GM19035 (cell line): ENCODE results near the gene PCDHGB6.
A peak's percentile ranks its signal among the peaks of the same experiment; 100 is the strongest.
"Not testable (repeated sequence)": the region's sequence is repeated elsewhere in the genome, so short reads cannot be mapped to it uniquely, and the experiment has no call there.

Source experiments
- ATAC-seq: cut with Tn5 transposase; IDR thresholded peaks from one replicate; pipeline ENCODE4 v1.9.1; 2021; ENCODE audit not compliant: unreplicated experiment

Gene PCDHGB6

GRCh38 chr5:141407790-141408505, at the start of gene PCDHGB6:
Gene PCDHGB6, plus strand, starts transcription at chr5:141408021. Its CDS starts 182 bp downstream, at chr5:141408203.
- ATAC-seq: not testable (repeated sequence)

DNA sequence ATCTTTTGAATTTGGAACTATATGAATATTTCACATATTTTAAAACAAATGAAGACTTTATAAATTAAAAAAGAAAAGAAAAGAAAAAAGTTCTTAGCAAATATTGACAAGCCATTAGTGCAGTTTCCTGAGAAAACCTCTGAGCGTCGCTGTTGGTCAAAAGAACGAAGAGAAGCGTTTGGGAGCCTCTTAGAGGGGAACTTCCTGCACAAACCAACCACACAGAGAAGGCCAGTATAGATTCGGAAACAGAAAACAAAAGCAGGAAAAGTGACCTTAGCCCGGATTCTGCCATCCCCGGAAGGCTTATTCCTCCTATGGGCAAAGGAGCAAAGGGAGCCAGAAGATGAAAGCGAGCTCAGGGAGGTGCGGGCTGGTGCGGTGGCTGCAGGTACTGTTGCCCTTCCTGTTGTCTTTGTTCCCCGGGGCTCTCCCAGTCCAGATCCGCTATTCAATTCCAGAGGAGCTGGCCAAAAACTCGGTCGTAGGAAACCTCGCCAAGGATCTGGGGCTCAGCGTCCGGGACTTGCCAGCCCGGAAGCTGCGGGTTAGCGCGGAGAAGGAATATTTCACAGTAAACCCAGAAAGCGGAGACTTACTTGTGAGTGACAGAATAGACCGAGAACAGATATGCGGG, 47.9 kb upstream of the PCDHGB6 start, which contains the start of gene PCDHGB2:
TSS of gene PCDHGB2 (plus strand) at position 205 of the 637 bp plus-strand sequence. CDS start at position 347, 142 bp downstream.
- ATAC-seq: peak; percentile 63

GRCh38 chr5:141360685-141361084, 47.1 kb upstream of the PCDHGB6 start:
- no peak for ATAC-seq

- no peak for ATAC-seq
Measured at GRCh38 chr5:141362719-141363118, 45.1 kb upstream of the PCDHGB6 start.

- ATAC-seq: no peak
Measured at GRCh38 chr5:141363952-141364660, 43.7 kb upstream of the PCDHGB6 start, which contains the start of gene PCDHGA5. Gene PCDHGA5, plus strand, starts transcription at chr5:141364162. Its CDS starts 169 bp downstream, at chr5:141364331.

DNA sequence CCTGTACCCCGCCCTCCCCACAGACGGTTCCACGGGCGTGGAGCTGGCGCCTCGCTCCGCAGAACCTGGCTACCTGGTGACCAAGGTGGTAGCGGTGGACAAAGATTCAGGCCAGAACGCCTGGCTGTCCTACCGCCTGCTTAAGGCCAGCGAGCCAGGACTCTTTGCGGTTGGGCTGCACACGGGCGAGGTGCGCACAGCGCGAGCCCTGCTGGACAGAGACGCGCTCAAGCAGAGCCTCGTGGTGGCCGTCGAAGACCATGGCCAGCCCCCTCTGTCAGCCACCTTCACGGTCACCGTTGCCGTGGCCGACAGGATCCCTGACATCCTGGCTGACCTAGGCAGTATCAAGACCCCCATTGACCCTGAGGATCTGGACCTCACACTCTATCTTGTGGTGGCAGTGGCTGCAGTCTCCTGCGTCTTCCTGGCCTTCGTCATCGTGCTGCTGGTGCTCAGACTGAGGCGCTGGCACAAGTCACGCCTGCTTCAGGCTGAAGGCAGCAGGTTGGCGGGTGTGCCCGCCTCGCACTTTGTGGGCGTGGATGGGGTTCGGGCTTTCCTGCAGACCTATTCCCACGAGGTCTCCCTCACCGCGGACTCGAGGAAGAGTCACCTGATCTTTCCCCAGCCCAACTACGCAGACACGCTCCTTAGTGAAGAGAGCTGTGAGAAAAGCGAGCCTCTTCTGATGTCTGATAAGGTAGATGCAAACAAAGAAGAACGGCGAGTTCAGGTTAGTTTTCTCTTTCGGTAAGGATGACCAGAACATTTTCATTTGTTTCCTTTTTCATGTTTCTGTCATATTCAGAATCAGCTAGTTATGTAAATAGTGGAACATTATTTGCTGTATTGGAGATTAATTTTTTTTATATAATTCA, 41.6 kb upstream of the PCDHGB6 start:
- no peak for ATAC-seq

- peak; percentile 95 for ATAC-seq
Measured at GRCh38 chr5:141369994-141370848, 37.6 kb upstream of the PCDHGB6 start, which contains the start of gene PCDHGB3. Gene PCDHGB3, plus strand, starts transcription at chr5:141370242. Its CDS starts 153 bp downstream, at chr5:141370395.

DNA sequence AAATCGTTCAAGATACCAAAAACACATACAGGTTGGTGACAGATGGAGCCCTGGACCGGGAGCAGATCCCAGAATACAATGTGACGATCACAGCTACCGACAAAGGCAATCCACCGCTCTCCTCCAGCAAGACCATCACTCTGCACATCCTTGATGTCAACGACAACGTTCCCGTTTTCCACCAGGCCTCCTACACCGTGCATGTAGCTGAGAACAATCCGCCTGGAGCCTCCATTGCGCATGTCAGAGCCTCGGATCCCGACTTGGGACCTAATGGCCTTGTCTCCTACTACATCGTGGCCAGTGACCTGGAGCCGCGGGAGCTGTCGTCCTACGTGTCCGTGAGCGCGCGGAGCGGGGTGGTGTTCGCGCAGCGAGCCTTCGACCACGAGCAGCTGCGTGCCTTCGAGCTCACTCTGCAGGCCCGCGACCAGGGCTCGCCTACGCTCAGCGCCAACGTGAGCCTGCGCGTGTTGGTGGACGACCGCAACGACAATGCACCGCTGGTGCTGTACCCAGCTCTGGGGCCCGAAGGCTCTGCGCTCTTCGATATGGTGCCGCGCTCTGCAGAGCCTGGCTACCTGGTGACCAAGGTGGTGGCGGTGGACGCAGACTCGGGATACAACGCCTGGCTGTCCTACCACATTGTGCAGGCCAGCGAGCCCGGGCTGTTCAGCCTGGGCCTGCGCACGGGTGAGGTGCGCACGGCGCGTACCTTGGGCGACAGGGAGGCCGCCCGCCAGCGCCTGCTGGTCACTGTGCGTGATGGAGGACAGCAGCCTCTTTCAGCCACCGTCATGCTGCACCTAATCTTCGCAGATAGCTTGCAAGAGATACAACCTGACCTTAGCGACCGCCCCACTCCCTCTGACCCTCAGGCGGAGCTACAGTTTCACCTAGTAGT, 36.0 kb upstream of the PCDHGB6 start:
- no peak for ATAC-seq

DNA sequence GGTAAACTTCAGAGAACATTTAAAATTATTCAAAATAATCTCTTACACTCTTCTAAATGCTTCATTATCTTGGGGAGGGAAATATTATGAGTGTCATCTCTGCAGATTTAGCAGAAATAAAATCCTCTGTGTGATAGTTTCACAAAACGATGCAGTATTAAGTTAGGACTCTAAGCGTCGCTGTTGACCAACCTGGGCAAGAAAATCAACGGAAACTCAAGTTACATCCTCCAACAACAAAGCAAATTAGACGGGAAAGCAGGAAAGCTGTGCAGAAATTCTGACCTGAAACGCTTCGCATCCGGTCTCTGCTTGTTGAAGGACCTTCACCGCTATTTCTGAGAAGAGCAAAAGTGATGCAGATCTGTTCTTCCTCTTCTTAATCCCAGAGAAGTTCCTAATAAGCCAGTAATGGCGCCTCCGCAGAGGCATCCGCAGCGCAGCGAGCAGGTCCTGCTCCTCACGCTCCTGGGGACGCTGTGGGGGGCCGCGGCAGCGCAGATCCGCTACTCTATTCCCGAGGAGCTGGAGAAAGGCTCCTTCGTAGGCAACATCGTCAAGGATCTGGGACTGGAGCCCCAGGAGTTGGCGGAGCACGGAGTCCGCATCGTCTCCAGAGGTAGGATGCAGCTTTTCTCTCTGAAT, 34.0 kb upstream of the PCDHGB6 start, which contains the start of gene PCDHGA6:
TSS of gene PCDHGA6 (plus strand) at position 219 of the 645 bp plus-strand sequence. CDS start at position 412, 193 bp downstream.
- ATAC-seq: no peak

DNA sequence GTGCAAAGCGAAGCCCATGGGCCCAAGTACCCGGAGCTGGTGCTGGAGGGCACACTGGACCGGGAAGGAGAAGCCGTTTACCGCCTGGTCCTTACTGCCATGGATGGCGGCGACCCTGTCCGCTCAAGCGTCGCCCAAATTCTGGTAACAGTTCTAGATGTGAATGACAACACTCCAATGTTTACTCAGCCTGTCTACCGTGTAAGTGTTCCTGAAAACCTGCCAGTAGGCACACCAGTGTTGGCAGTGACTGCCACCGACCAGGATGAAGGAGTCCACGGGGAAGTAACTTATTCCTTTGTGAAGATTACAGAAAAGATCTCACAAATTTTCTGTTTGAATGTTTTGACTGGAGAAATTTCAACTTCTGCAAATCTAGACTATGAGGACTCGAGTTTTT, 33.2 kb upstream of the PCDHGB6 start:
- no peak for ATAC-seq

DNA sequence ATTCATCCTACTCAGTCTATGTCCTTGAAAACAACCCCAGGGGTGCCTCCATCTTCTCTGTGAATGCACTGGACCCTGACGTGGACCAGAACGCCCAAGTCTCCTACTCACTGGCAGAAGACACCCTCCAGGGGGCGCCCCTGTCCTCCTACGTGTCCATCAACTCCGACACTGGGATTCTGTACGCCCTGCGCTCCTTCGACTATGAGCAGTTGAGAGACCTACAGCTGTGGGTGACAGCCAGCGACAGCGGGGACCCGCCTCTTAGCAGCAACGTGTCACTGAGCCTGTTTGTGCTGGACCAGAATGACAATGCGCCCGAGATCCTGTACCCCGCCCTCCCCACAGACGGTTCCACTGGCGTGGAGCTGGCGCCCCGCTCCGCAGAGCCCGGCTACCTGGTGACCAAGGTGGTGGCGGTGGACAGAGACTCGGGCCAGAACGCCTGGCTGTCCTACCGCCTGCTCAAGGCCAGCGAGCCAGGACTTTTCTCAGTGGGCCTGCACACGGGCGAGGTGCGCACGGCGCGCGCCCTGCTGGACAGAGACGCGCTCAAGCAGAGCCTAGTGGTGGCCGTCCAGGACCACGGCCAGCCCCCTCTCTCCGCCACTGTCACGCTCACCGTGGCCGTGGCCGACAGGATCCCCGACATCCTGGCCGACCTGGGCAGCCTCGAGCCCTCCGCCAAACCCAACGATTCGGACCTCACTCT, 32.2 kb upstream of the PCDHGB6 start:
- not testable (repeated sequence) for ATAC-seq

- no peak for ATAC-seq
Measured at GRCh38 chr5:141382469-141383294, 25.1 kb upstream of the PCDHGB6 start, which contains the start of gene PCDHGA7. Gene PCDHGA7, plus strand, starts transcription at chr5:141382742. Its CDS starts 158 bp downstream, at chr5:141382900.

- no peak for ATAC-seq
Measured at GRCh38 chr5:141383345-141383744, 24.5 kb upstream of the PCDHGB6 start.

DNA sequence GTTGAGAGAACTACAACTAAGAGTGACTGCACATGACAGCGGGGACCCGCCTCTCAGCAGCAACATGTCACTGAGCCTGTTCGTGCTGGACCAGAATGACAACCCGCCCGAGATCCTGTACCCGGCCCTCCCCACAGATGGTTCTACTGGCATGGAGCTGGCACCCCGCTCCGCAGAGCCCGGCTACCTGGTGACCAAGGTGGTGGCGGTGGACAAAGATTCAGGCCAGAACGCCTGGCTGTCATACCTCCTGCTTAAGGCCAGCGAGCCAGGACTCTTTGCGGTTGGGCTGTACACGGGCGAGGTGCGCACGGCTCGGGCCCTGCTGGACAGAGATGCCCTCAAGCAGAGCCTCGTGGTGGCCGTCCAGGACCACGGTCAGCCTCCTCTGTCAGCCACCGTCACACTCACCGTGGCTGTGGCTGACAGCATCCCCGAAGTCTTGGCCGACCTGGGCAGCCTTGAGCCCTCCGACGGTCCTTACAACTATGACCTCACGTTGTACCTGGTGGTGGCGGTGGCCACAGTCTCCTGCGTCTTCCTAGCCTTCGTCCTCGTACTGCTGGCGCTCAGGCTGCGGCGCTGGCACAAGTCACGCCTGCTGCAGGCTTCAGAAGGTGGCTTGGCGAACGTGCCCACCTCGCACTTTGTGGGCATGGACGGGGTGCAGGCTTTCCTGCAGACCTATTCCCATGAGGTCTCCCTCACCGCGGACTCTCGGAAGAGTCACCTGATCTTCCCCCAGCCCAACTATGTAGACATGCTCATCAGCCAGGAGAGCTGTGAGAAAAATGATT, 23.2 kb upstream of the PCDHGB6 start:
- ATAC-seq: no peak

DNA sequence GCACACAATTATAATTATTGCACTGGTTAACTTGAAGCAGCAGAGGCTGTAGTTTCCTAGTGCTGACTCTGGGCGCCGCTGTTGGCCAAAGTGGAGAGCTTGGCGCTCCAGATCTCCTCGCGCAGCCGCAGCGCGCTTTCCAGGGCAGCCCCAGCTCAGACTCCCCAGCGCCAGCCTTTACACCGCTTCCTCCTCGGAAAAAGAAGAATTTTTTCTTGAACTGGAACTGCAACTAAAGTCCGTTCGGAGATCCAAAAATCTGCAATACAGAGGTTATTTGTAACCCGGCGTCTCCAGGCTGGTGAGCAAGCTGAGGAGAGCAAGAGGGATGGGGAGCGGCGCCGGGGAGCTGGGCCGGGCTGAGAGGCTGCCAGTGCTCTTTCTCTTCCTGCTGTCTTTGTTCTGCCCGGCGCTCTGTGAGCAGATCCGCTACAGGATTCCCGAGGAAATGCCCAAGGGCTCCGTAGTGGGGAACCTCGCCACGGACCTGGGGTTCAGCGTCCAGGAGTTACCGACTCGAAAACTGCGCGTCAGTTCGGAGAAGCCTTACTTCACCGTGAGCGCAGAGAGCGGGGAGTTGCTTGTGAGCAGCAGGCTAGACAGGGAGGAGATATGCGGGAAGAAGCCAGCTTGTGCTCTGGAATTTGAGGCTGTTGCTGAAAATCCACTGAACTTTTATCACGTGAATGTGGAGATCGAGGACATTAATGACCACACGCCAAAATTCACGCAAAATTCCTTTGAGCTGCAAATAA, 20.1 kb upstream of the PCDHGB6 start, which contains the start of gene PCDHGB4:
TSS of gene PCDHGB4 (plus strand) at position 142 of the 755 bp plus-strand sequence. CDS start at position 329, 187 bp downstream.
- ATAC-seq: peak; percentile 90
